Astrocyte of the hippocampus (primary cell): ENCODE measurements around the gene TSPOAP1.

Experiments
- DNase-seq: peaks from one replicate; pipeline ENCODE4 v3.0.0; 2011; ENCODE audit warnings: low read depth, low spot score

Gene TSPOAP1

GRCh38 chr17:58318065-58318481, 10.5 kb downstream of the TSPOAP1 start:
- DNase-seq, result no peak

- peak; percentile 76 for DNase-seq
These were observed 11.1 kb downstream of the TSPOAP1 start for GRCh38 chr17:58317421-58318064.

GRCh38 chr17:58316260-58316960, 12.2 kb downstream of the TSPOAP1 start:
- no peak for DNase-seq

GRCh38 chr17:58315750-58316149, 12.8 kb downstream of the TSPOAP1 start:
- DNase-seq, result no peak

- DNase-seq, result no peak
These were observed 13.3 kb downstream of the TSPOAP1 start for GRCh38 chr17:58315281-58315711.

GRCh38 chr17:58314706-58315015, 13.9 kb downstream of the TSPOAP1 start:
- DNase-seq, result no peak

- no peak for DNase-seq
These were observed 14.5 kb downstream of the TSPOAP1 start for GRCh38 chr17:58313815-58314705.

GRCh38 chr17:58312829-58313228, 15.8 kb downstream of the TSPOAP1 start:
- DNase-seq, result no peak

- no peak for DNase-seq
These were observed 16.5 kb downstream of the TSPOAP1 start for GRCh38 chr17:58312021-58312630.

- DNase-seq, result no peak
These were observed 17.1 kb downstream of the TSPOAP1 start for GRCh38 chr17:58311429-58311894.

GRCh38 chr17:58310511-58311428, 17.8 kb downstream of the TSPOAP1 start:
- no peak for DNase-seq

GRCh38 chr17:58309918-58310259, 18.7 kb downstream of the TSPOAP1 start:
- no peak for DNase-seq

GRCh38 chr17:58308985-58309917, 19.3 kb downstream of the TSPOAP1 start:
- DNase-seq, result no peak

- DNase-seq, result peak; percentile 21
These were observed 20.2 kb downstream of the TSPOAP1 start for GRCh38 chr17:58308173-58308984.

GRCh38 chr17:58307468-58308172, 21.0 kb downstream of the TSPOAP1 start:
- no peak for DNase-seq

- no peak for DNase-seq
These were observed 22.3 kb downstream of the TSPOAP1 start for GRCh38 chr17:58306131-58306951.

GRCh38 chr17:58305626-58306025, 23.0 kb downstream of the TSPOAP1 start:
- no peak for DNase-seq
